Middle frontal gyrus (tissue), 1 donor: ENCODE results near the gene ZMYND11.

Experiments used
- DNase-seq: peaks from one replicate; pipeline ENCODE4 v3.0.0-alpha.2; 2015; ENCODE audit warnings: low spot score; ENCODE audit errors: extremely low spot score

The ZMYND11 gene

GRCh38 chr10:191703-192518, 56.7 kb downstream of the ZMYND11 start:
- DNase-seq: no peak

GRCh38 chr10:194281-194680, 59.0 kb downstream of the ZMYND11 start:
- DNase-seq: no peak

GRCh38 chr10:200405-200804, 65.2 kb downstream of the ZMYND11 start:
- DNase-seq: no peak

- no peak for DNase-seq
These were observed 66.1 kb downstream of the ZMYND11 start for GRCh38 chr10:201328-201771.

- DNase-seq: no peak
These were observed 73.4 kb downstream of the ZMYND11 start for GRCh38 chr10:208616-209015.

GRCh38 chr10:209357-209756, 74.1 kb downstream of the ZMYND11 start:
- no peak for DNase-seq

GRCh38 chr10:210297-210696, 75.0 kb downstream of the ZMYND11 start:
- no peak for DNase-seq

GRCh38 chr10:215444-215843, 80.2 kb downstream of the ZMYND11 start:
- no peak for DNase-seq

GRCh38 chr10:218798-219197, 83.5 kb downstream of the ZMYND11 start:
- no peak for DNase-seq

- no peak for DNase-seq
These were observed 84.6 kb downstream of the ZMYND11 start for GRCh38 chr10:219731-220472.

GRCh38 chr10:224571-224970, 89.3 kb downstream of the ZMYND11 start:
- DNase-seq: no peak

GRCh38 chr10:226018-226417, 90.8 kb downstream of the ZMYND11 start:
- no peak for DNase-seq

GRCh38 chr10:227014-227413, 91.8 kb downstream of the ZMYND11 start:
- DNase-seq: no peak

GRCh38 chr10:228366-228765, 93.1 kb downstream of the ZMYND11 start:
- DNase-seq: no peak

GRCh38 chr10:230758-231157, 95.5 kb downstream of the ZMYND11 start:
- DNase-seq: no peak

- no peak for DNase-seq
These were observed 96.8 kb downstream of the ZMYND11 start for GRCh38 chr10:232061-232460.

- DNase-seq: no peak
These were observed 97.6 kb downstream of the ZMYND11 start for GRCh38 chr10:232878-233277.

GRCh38 chr10:234708-235406, 99.6 kb downstream of the ZMYND11 start:
- no peak for DNase-seq

- DNase-seq: no peak
These were observed 100.7 kb downstream of the ZMYND11 start for GRCh38 chr10:235915-236314.

GRCh38 chr10:239109-239508, 103.9 kb downstream of the ZMYND11 start:
- no peak for DNase-seq

- DNase-seq: peak; percentile 20
These were observed 106.2 kb downstream of the ZMYND11 start for GRCh38 chr10:241451-241850.
